Measurements from ENCODE around the gene DACT3. TPM values are rescaled to one million over a fixed set of nuclear protein-coding genes. Genes with fewer than 3 reads are reported as not detected.

Gene DACT3
- polyA plus RNA-seq, 1 of the 3 experiments (the other 2 are of a cell fraction), result 9.5 TPM

- H3K4me3 ChIP-seq (ENCODE audit: low read depth in 2 of 2, low read length in 1 of 2), result peak overlapping the region in 1 of 2 experiments; percentile 48; a peak in 2 of 4 replicates
- peak overlapping the region; percentile 68; the same call in 1 of the 2 replicates for H2AFZ ChIP-seq (ENCODE audit: low read depth)
- H4K20me1 ChIP-seq (ENCODE audit: insufficient read depth), result no peaks in the 10 kb centered on the region
- H3K79me2 ChIP-seq (ENCODE audit: insufficient read depth), result no peaks in the 10 kb centered on the region
- TF ChIP-seq TAF1 (IDR thresholded peaks at IDR 0.05; ENCODE audit: borderline replicate concordance, low read depth, low read length) (no peak), RCOR1 (IDR thresholded peaks at IDR 0.05; ENCODE audit: low read length) (no peak), MXI1 (IDR thresholded peaks at IDR 0.05; ENCODE audit: low read depth, low read length) (no peak), CHD2 (IDR thresholded peaks at IDR 0.05; ENCODE audit: low read length, partially characterized antibody) (no peak), ZBTB33 (IDR thresholded peaks at IDR 0.05; ENCODE audit: borderline replicate concordance, low read depth) (no peak), EZH2phosphoT487 (IDR thresholded peaks at IDR 0.05; ENCODE audit: borderline replicate concordance, low read depth) (no peak), GABPA (IDR thresholded peaks at IDR 0.05; ENCODE audit: low read depth) (no peak), RAD21 (IDR thresholded peaks at IDR 0.05; ENCODE audit: low read length) (no peak)
- TF ChIP-seq, protein P1, sequence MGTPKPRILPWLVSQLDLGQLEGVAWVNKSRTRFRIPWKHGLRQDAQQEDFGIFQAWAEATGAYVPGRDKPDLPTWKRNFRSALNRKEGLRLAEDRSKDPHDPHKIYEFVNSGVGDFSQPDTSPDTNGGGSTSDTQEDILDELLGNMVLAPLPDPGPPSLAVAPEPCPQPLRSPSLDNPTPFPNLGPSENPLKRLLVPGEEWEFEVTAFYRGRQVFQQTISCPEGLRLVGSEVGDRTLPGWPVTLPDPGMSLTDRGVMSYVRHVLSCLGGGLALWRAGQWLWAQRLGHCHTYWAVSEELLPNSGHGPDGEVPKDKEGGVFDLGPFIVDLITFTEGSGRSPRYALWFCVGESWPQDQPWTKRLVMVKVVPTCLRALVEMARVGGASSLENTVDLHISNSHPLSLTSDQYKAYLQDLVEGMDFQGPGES (IDR thresholded peaks at IDR 0.05; ENCODE audit: low read depth, low read length), result no peak
- H3F3A ChIP-seq (replicated peaks; ENCODE audit: insufficient read depth), result peaks cover 4% of the 10 kb centered on the region
- no peaks in the 10 kb centered on the region for H3K9me3 ChIP-seq
- peaks cover 16 to 56% of the 10 kb centered on the region in 2 experiments for H3K4me1 ChIP-seq (ENCODE audit: control insufficient read depth in 1 of 2, insufficient read depth in 2 of 2, low read depth in 1 of 2, low read length in 1 of 2)
- H3K27ac ChIP-seq (ENCODE audit: low read depth in 2 of 2, low read length in 1 of 2), result peak overlapping the region in 1 of 2 experiments; percentile 92; a peak in 2 of 4 replicates
- ChIA-PET POLR2A (interaction anchor here (1.3 to 9.6 kb wide), 4 partner anchors 13 to 27 kb away, joined by 4 to 100 read pairs (median 18); partner anchors contain the start of gene DACT3), CTCF (interaction anchor here (0.5 to 8.3 kb wide), 3 partner anchors 9 to 28 kb away, joined by 3 to 106 read pairs (median 3); partner anchors contain the start of gene DACT3)
- H3K4me2 ChIP-seq, result peak overlapping the region; percentile 74; the same call in 1 of the 2 replicates
- DNase-seq, result peak; percentile 90
- H3K27me3 ChIP-seq (ENCODE audit: insufficient read depth), result no peaks in the 10 kb centered on the region
- no peaks in the 10 kb centered on the region for H3K9me2 ChIP-seq
- 9% methylated on average over 24 of the region's 38 CpGs for WGBS (ENCODE audit: low lambda C conversion rate)
- H3K36me3 ChIP-seq (replicated peaks in 1 of 2; ENCODE audit: control insufficient read depth in 1 of 2, insufficient read depth in 2 of 2, low read length in 1 of 2), result no peaks in the 10 kb centered on the region
- no peak overlapping the region for H3K9ac ChIP-seq
Observed at GRCh38 chr19:46634045-46634655, 26.8 kb downstream of the DACT3 start.

DNA sequence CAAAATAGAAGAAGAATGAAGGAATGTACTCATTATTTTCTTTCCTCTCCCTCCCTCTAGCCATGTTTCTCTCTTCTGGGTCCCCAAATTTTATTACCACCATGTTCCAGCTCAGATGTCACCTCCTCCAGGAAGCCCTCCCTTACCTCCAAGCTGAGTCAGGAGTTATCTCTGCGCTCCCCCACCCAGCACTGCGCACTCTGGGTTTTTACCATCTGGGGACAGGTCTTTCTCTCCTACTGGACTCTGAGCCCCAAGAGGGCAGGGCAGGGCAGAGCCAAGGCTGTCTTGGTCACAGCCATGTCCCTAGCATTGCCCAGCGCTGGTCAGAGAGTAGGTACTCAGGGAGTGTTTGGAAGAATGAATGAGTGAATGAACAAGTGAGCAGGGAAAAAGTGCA lies 27.9 kb downstream of the DACT3 start:
- H3K4me1 ChIP-seq (ENCODE audit: control insufficient read depth in 1 of 2, insufficient read depth in 2 of 2, low read depth in 1 of 2, low read length in 1 of 2), result peaks cover 16 to 59% of the 10 kb centered on the region in 2 experiments
- H3K79me2 ChIP-seq (ENCODE audit: insufficient read depth), result no peaks in the 10 kb centered on the region
- H3K9me3 ChIP-seq, result no peaks in the 10 kb centered on the region
- H3K9ac ChIP-seq, result no peak overlapping the region
- H3K9me2 ChIP-seq, result no peaks in the 10 kb centered on the region
- H4K20me1 ChIP-seq (ENCODE audit: insufficient read depth), result no peaks in the 10 kb centered on the region
- no peak overlapping the region for H3K4me2 ChIP-seq
- POLR2A ChIA-PET, result interaction anchor here (0.7 to 9.6 kb wide), 4 partner anchors 8 to 28 kb away, joined by 3 to 100 read pairs (median 18); partner anchors contain the start of genes DACT3 and PTGIR
- no peaks in the 10 kb centered on the region for H3F3A ChIP-seq (replicated peaks; ENCODE audit: insufficient read depth)
- CTCF ChIA-PET, result interaction anchor here (1.0 to 8.3 kb wide), 2 partner anchors 29 to 237 kb away, joined by 3 to 106 read pairs; partner anchors contain the start of gene DACT3
- no peak for DNase-seq
- H3K36me3 ChIP-seq (replicated peaks in 1 of 2; ENCODE audit: control insufficient read depth in 1 of 2, insufficient read depth in 2 of 2, low read length in 1 of 2), result no peaks in the 10 kb centered on the region
- H2AFZ ChIP-seq (ENCODE audit: low read depth), result no peak overlapping the region
- 92% methylated on average over 3 of the region's 3 CpGs for WGBS (ENCODE audit: low lambda C conversion rate)
- H3K27ac ChIP-seq (ENCODE audit: low read depth in 2 of 2, low read length in 1 of 2), result peak overlapping the region in 1 of 2 experiments; percentile 87; a peak in 2 of 4 replicates
- H3K27me3 ChIP-seq (ENCODE audit: insufficient read depth), result no peaks in the 10 kb centered on the region
- H3K4me3 ChIP-seq (ENCODE audit: low read depth in 2 of 2, low read length in 1 of 2), result no peak overlapping the region; a peak in 1 of 4 replicates
- TF ChIP-seq SMC3 (IDR thresholded peaks at IDR 0.05; ENCODE audit: low read depth, low read length), result no peak
- no peak for TF ChIP-seq RXRA (IDR thresholded peaks at IDR 0.05; ENCODE audit: borderline replicate concordance, low read depth)
- TF ChIP-seq ELF1 (IDR thresholded peaks at IDR 0.05), result no peak
- TF ChIP-seq FOXJ3 (CRISPR knock-in tag; IDR thresholded peaks at IDR 0.05), result no peak
- TF ChIP-seq JUND (IDR thresholded peaks at IDR 0.05), result no peak
- TF ChIP-seq TCF12 (IDR thresholded peaks at IDR 0.05), result no peak
- TF ChIP-seq RAD21 (IDR thresholded peaks at IDR 0.05; ENCODE audit: low read length), result no peak
- TF ChIP-seq EZH2phosphoT487 (IDR thresholded peaks at IDR 0.05; ENCODE audit: borderline replicate concordance, low read depth), result no peak

All from SK-N-SH (cell line).